Neural cell (in vitro differentiated cells): ENCODE results near the gene MYCN.

ENCODE experiments used
- POLR2AphosphoS5 ChIP-seq: IDR thresholded peaks from 2 replicates; pipeline ENCODE4 v1.6.1; 2012
- RAD21 ChIP-seq: fragments of 450-650 bp; conservative IDR thresholded peaks from 2 replicates; pipeline ENCODE4 v1.6.1; 2014; ENCODE audit warnings: antibody characterized with exemption, mild to moderate bottlenecking, moderate library complexity
- SMC3 ChIP-seq: fragments of 450-650 bp; conservative IDR thresholded peaks from 2 replicates; pipeline ENCODE4 v1.6.1; 2014; ENCODE audit warnings: antibody characterized with exemption, mild to moderate bottlenecking, moderate library complexity; ENCODE audit not compliant: poor library complexity
- TAF1 ChIP-seq: IDR thresholded peaks from 2 replicates; pipeline ENCODE4 v1.6.1; 2012; ENCODE audit warnings: low read depth
- TF ChIP-seq, protein P1 (sequence below): fragments of 450-650 bp; IDR thresholded peaks from 2 replicates; pipeline ENCODE4 v1.5.1; 2014; ENCODE audit warnings: antibody characterized with exemption, mild to moderate bottlenecking, moderate library complexity; ENCODE audit not compliant: poor library complexity, severe bottlenecking

DNA sequence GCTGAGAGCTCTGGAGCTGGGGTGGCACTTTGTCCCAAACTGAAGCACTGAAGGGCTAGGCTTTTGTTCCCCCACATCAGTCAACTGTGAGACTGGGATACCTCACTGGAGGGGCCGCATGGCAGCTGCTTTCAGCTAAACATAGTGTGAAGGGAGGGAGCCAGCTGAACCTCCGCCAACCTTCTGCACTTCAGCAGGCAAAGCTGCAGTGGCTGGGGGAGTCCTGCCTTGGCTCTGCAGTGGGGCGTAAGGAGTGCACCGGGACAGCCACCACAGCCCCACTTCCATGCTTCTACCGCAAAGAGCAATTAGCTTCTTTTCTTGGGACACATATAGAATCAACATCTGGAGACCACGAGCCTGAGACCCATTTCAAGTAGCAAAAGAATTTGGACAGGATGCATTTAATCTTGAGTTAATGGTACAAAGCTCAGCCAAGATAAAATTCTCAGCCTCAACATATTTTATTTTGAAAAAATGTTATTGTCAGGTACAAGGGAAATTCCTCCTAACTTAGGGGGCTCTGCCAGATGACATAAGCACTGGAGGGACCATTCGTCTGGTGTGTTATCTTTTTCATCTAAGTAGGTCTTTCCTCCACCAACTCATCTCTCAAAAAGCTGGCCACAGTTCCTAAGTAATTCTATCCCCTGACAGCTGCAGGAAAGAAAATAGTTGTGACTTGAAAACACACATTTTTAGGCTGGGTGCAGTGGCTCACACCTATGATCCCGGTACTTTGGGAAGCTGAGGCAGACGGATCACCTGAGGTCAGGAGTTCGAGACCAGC lies 25.6 kb upstream of the MYCN start:
- TF ChIP-seq RAD21 = no peak
- TF ChIP-seq, protein P1, sequence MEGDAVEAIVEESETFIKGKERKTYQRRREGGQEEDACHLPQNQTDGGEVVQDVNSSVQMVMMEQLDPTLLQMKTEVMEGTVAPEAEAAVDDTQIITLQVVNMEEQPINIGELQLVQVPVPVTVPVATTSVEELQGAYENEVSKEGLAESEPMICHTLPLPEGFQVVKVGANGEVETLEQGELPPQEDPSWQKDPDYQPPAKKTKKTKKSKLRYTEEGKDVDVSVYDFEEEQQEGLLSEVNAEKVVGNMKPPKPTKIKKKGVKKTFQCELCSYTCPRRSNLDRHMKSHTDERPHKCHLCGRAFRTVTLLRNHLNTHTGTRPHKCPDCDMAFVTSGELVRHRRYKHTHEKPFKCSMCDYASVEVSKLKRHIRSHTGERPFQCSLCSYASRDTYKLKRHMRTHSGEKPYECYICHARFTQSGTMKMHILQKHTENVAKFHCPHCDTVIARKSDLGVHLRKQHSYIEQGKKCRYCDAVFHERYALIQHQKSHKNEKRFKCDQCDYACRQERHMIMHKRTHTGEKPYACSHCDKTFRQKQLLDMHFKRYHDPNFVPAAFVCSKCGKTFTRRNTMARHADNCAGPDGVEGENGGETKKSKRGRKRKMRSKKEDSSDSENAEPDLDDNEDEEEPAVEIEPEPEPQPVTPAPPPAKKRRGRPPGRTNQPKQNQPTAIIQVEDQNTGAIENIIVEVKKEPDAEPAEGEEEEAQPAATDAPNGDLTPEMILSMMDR = no peak
- TF ChIP-seq SMC3 = no peak
- no peak for TF ChIP-seq POLR2AphosphoS5
- no peak for TF ChIP-seq TAF1
